Measurements from ENCODE around the gene RABGAP1.
A peak's percentile ranks its signal among the peaks of the same experiment; 100 is the strongest.

RABGAP1 gene

DNA sequence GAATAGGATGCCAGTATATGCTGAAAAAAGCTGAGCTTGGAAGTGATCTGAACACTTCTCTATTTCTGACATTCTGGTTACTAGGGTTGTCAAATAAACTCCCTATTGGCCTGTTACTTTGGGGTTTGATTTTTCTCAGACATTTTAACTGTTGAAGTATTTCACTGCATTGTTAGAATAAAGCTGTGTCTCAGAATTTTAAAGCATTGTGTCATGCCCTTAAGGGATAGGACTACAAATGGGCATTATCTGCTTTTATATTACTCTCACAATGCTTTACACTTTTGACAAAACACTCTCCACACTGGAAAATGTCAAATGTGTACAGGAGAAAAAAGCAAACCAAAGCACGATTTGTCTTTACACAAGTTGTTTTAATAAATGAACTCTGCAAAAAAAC, 75.8 kb downstream of the RABGAP1 start:
- no peak for DNase-seq

- no peak for DNase-seq
Measured at GRCh38 chr9:123020796-123021195, 80.0 kb downstream of the RABGAP1 start.

- no peak for DNase-seq
Measured at GRCh38 chr9:123026425-123026824, 85.6 kb downstream of the RABGAP1 start.

- DNase-seq: peak; percentile 39
Measured at GRCh38 chr9:123027517-123027916, 86.7 kb downstream of the RABGAP1 start.

DNA sequence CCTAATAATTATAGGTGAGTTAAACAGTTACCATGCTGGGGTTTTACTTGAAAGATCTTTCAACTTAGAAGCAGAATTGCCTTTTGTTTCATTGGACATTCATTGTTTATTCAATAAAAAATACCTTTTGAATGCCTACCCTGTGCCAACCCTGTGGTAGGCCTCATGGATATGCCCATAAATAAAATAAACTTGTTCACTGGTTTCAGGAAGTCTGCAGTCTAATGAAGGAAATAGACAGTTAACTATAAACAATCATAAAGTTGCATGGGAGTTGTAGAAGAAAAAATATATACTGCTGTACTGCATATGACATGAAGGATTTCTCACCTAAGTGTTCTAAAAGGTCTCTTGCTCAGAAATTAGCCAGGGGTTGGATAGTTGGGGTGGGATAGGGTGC, 87.3 kb downstream of the RABGAP1 start:
- no peak for DNase-seq

- DNase-seq: no peak
Measured at GRCh38 chr9:123028973-123029372, 88.2 kb downstream of the RABGAP1 start.

DNA sequence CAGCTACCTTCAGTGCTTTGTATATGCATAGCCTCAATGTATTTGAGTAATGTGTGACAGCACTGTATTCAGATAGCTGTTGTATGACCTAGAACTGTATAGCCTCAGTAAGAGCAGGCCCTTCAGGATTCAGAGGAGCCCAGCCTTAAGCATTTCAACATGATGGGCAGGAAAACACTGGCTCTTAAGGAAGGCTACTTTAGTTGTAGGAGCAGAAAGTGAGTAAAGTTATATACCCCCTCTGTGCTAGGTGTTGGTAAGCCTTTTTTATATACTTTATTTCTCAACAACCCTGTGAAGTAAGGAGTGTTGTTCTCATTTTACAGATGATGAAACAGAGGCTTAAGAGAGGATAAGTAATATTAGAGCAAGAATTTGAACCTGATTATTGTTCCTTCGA, 91.1 kb downstream of the RABGAP1 start:
- no peak for DNase-seq

GRCh38 chr9:123033352-123033751, 92.5 kb downstream of the RABGAP1 start, which contains the start of gene GPR21:
GPR21 (plus strand) TSS chr9:123033667; CDS start chr9:123034567, 900 bp downstream.
- no peak for DNase-seq

DNA sequence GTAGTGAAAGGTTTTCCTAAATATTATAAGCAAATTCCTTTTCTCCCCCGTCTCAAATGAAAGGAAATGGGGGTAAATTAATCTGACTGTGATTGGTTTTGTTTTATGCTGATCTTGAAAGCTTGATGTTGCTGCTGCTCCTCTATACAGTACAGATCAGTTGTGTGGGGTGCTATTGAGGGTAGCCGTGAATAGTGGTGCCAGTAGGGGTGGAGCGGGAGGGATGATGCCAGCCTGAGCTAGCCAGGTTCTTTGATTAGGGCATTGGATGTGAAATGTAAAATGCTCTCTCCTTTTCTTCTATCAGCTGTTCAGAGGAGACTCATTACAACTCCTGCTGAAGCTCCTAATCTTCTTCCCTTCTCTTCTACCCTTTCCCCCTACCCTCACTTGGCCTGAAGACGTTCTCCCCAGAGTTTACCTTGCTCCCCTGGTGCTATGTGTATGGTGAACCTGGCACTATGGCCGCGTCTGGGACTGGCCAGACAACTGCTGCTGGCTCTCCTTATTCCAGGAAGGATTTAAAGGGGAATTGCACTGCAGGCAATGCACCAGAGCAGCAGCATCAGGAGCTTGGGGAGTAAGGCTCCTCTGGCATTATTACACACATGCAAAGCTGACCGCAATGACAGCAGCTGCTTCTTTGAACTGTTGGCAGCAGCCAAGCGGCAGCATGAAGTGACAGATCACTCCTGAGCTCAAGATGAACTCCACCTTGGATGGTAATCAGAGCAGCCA, 93.2 kb downstream of the RABGAP1 start:
- no peak for DNase-seq

DNA sequence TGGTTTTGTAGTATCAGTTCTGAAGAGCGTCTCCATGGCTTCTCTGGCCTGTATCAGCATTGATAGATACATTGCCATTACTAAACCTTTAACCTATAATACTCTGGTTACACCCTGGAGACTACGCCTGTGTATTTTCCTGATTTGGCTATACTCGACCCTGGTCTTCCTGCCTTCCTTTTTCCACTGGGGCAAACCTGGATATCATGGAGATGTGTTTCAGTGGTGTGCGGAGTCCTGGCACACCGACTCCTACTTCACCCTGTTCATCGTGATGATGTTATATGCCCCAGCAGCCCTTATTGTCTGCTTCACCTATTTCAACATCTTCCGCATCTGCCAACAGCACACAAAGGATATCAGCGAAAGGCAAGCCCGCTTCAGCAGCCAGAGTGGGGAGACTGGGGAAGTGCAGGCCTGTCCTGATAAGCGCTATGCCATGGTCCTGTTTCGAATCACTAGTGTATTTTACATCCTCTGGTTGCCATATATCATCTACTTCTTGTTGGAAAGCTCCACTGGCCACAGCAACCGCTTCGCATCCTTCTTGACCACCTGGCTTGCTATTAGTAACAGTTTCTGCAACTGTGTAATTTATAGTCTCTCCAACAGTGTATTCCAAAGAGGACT, 94.2 kb downstream of the RABGAP1 start:
- no peak for DNase-seq

GRCh38 chr9:123035791-123036190, 95.0 kb downstream of the RABGAP1 start:
- DNase-seq: no peak

DNA sequence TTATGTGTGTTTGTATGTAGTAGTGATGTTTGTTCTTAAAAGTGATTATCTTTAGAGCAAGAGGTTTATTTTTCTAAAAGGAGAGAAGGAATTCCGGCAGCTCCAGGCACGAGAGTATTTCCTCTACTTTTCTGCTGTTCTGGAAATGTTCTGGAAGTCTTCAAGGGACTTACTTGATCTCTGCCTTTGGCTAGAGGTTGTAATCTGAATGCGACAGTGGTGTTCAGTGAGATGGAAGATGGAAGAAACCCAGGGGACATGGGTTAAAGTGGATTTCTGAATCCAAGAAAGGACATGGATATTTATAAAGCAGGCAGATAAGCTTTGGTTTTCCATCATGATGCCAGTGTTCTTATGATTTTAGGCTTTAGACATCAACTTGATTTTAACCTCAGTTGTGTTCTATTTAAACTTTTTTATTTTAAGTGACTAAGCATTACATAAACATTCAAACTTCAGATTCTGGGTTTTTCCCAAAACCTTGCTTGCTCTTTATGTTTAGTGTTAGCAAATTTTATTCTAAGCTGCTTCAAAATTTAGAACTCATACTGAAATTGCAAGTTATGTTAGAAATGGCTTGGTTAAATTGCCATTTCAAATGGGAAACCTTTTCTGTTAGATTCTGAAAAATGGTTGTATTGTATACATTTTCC, 96.2 kb downstream of the RABGAP1 start:
- DNase-seq: no peak

DNA sequence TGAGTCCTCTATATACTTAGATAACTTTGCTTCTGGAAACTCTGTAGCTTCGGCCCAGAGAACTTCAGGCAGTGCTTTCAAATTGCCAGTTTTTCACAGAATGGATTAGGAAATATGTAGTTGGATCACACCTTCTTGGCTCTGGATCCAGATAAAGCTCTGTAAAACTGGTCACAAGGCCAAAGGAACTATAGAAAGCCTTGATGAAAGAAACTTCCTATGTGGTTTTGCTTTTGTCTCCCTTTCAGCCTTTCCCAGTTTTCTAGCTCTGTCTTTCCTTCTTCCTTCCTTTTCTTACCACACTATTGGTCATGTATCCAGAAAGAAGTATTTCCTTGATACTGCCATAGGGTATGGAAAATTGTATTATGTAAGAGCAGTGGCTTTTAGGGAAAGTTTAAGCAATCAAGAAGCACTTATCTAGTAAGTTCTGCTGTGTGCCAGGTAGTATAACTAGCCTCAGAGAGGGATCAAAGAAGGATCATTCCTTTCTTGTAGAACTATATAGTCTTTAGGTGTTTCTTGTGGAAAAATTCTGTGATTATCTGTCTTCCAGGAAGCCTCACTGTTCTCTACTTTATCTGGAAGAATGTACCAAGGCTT, 98.9 kb downstream of the RABGAP1 start:
- no peak for DNase-seq

DNA sequence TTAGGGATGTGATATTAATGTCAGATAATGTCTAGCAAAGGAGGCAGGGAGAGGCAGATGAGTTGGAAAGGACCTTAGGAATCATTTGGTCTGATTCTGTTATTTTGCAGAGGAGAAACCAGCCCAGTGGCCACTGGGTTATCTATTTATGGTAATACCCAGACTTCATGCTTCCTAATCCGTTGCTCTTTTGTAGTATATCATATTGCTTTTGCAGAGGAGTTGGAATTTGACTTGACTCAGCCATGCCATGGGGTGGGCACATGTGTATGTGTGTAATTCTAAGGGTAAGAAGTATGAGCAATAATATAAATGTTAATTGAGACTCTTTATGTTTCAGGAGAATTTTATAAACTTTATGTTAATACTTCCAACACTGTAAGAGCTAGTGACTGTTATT, 100.0 kb downstream of the RABGAP1 start:
- no peak for DNase-seq

GRCh38 chr9:123041489-123041888, 100.7 kb downstream of the RABGAP1 start:
- DNase-seq: no peak

GRCh38 chr9:123043081-123043939, 102.5 kb downstream of the RABGAP1 start:
- no peak for DNase-seq

DNA sequence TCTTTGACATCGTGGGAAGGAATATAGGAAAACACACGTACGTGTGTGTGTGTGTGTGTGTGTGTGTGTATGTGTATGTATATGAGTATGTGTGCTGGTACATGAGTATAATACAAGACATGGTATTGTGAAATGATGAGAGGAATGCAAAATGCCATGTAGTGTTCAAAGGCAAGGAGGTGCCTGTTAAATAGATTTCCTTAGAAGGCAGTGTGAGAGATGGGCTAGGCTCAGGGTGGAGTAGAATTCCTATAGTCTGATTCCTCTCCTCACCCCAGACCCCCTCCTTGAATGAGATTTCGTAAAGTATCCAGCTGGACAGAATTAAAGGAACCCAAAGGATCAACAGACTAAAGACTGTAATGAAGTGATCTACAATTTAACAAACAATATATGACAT, 103.8 kb downstream of the RABGAP1 start:
- DNase-seq: no peak

DNA sequence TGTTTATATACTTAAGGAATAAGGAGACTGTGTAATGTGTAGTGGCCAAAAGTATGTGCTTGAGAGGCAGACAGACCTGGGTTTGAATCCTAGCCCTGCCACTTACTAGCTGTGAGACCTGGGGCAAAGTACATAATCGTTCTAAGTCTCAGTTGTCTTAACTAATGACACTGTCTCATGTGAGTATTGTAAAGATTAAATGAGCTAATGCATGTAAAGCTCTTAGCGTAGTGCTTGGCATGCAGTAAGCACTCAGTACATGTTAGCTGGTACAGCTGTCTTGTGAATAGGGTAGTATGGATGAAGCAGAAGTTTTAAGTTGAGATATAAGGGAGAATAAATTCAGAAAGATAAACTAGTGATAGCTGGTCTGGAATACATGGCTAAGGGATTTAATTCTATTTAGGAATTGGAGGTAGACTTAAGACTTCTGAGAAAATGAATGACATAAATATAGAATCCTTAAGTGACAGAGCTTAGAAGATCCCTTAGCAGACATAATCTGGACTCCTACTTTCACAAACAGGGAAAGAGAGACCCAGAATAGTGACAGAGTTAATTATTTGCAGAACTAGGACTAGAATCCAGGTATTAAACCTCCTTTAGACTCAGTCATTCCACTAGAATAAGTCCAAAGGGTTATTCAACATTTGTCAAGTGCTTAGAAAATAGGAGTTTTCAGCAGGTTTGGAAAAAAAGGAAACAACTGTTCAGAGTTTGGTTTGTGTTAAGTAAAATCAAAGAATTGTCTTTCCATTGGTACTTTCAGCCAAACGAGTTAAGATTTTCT, 105.8 kb downstream of the RABGAP1 start:
- DNase-seq: no peak

- DNase-seq: no peak
Measured at GRCh38 chr9:123048748-123049147, 107.9 kb downstream of the RABGAP1 start.

- DNase-seq: no peak
Measured at GRCh38 chr9:123049589-123050222, 108.9 kb downstream of the RABGAP1 start.

GRCh38 chr9:123053046-123053445, 112.2 kb downstream of the RABGAP1 start:
- no peak for DNase-seq

Data from MV-4-11 (cell line).